Mammary epithelial cell (primary cell): ENCODE results near the gene PREX1.

Source experiments
- EZH2 ChIP-seq: IDR thresholded peaks from 2 replicates; pipeline ENCODE4 v1.6.1; 2012; ENCODE audit warnings: low read length, inconsistent platforms, borderline replicate concordance
- TF ChIP-seq, protein P1 (sequence below), 2 donors: IDR thresholded peaks in 1 of 2; conservative IDR thresholded peaks in 1 of 2; 2 replicates each; pipeline ENCODE4 v1.5.1; 2011 to 2012; ENCODE audit warnings: inconsistent platforms in 2 of 2, low read length in 2 of 2, mild to moderate bottlenecking in 2 of 2, control low read depth in 1 of 2, low read depth in 1 of 2; ENCODE audit not compliant: insufficient read depth in 1 of 2; ENCODE audit errors: extremely low read depth in 1 of 2

GRCh38 chr20:48679599-48679998 is 148.2 kb downstream of the PREX1 start:
- TF ChIP-seq, protein P1, sequence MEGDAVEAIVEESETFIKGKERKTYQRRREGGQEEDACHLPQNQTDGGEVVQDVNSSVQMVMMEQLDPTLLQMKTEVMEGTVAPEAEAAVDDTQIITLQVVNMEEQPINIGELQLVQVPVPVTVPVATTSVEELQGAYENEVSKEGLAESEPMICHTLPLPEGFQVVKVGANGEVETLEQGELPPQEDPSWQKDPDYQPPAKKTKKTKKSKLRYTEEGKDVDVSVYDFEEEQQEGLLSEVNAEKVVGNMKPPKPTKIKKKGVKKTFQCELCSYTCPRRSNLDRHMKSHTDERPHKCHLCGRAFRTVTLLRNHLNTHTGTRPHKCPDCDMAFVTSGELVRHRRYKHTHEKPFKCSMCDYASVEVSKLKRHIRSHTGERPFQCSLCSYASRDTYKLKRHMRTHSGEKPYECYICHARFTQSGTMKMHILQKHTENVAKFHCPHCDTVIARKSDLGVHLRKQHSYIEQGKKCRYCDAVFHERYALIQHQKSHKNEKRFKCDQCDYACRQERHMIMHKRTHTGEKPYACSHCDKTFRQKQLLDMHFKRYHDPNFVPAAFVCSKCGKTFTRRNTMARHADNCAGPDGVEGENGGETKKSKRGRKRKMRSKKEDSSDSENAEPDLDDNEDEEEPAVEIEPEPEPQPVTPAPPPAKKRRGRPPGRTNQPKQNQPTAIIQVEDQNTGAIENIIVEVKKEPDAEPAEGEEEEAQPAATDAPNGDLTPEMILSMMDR (conservative IDR thresholded peaks at IDR 0.05 in 1 of 2, IDR thresholded peaks at IDR 0.05 in 1 of 2; ENCODE audit: extremely low read depth in 1 of 2, insufficient read depth in 1 of 2, low read depth in 1 of 2, low read length in 2 of 2): no peak
- TF ChIP-seq EZH2: no peak
